H9 (cell line): Measurements from ENCODE around the gene RUVBL1. TPM values are rescaled to one million over a fixed set of nuclear protein-coding genes. Genes with fewer than 3 reads are reported as not detected.

ENCODE experiments used
- DNase-seq: peaks from one replicate; pipeline ENCODE4 v3.0.0-alpha.2; 2017
- H2AFZ ChIP-seq: one replicate; pipeline ENCODE4 v1.6.1; 2013; ENCODE audit warnings: mild to moderate bottlenecking, low read length, control low read depth, moderate library complexity
- H2AK5ac ChIP-seq: 2 replicates; pipeline ENCODE4 v1.6.1; 2013; ENCODE audit warnings: low read length, control low read depth, mixed read lengths; ENCODE audit not compliant: insufficient read length
- H2BK120ac ChIP-seq: one replicate; pipeline ENCODE4 v1.6.1; 2013; ENCODE audit warnings: low read depth, mild to moderate bottlenecking, low read length, control low read depth, inconsistent platforms; ENCODE audit not compliant: poor library complexity, severe bottlenecking
- H2BK12ac ChIP-seq: 2 replicates; pipeline ENCODE4 v1.6.1; 2013; ENCODE audit warnings: low read length, control low read depth, mixed read lengths, low read depth; ENCODE audit not compliant: insufficient read length
- H2BK15ac ChIP-seq: 2 replicates; pipeline ENCODE4 v1.6.1; 2013; ENCODE audit warnings: low read depth, low read length, control low read depth
- H2BK20ac ChIP-seq: one replicate; pipeline ENCODE4 v1.6.1; 2013; ENCODE audit warnings: low read depth, mild to moderate bottlenecking, low read length, control low read depth, inconsistent platforms; ENCODE audit not compliant: poor library complexity, severe bottlenecking
- H2BK5ac ChIP-seq: 2 replicates; pipeline ENCODE4 v1.6.1; 2013; ENCODE audit warnings: low read length, control low read depth, mixed read lengths; ENCODE audit not compliant: insufficient read length
- H3K14ac ChIP-seq: 2 replicates; pipeline ENCODE4 v1.6.1; 2013; ENCODE audit warnings: low read length, control low read depth; ENCODE audit not compliant: insufficient read depth
- H3K18ac ChIP-seq: 2 replicates; pipeline ENCODE4 v1.6.1; 2013; ENCODE audit warnings: low read depth, mild to moderate bottlenecking, mixed read lengths, low read length, control low read depth; ENCODE audit not compliant: insufficient read length
- H3K23ac ChIP-seq: 2 replicates; pipeline ENCODE4 v1.6.1; 2013; ENCODE audit warnings: low read length, control low read depth, mixed read lengths, low read depth; ENCODE audit not compliant: insufficient read length
- H3K23me2 ChIP-seq: 2 replicates; pipeline ENCODE4 v1.6.1; 2013; ENCODE audit warnings: low read depth, mild to moderate bottlenecking, mixed read lengths, low read length, control low read depth; ENCODE audit not compliant: insufficient read length, poor library complexity, severe bottlenecking
- H3K27ac ChIP-seq: 2 replicates; pipeline ENCODE4 v1.5.1; 2013; ENCODE audit warnings: low read length, control low read depth, mixed read lengths, low read depth; ENCODE audit not compliant: insufficient read length
- H3K27me3 ChIP-seq: 2 replicates; pipeline ENCODE4 v1.6.1; 2013; ENCODE audit warnings: low read length, control low read depth, inconsistent platforms; ENCODE audit not compliant: insufficient read depth
- H3K4ac ChIP-seq: 2 replicates; pipeline ENCODE4 v1.6.1; 2013; ENCODE audit warnings: low read depth, mild to moderate bottlenecking, control low read depth, inconsistent platforms, low read length, moderate library complexity
- H3K4me1 ChIP-seq: 2 replicates; pipeline ENCODE4 v1.6.1; 2013; ENCODE audit warnings: low read length, control low read depth, inconsistent platforms; ENCODE audit not compliant: insufficient read depth
- H3K4me2 ChIP-seq: 2 replicates; pipeline ENCODE4 v1.6.1; 2013; ENCODE audit warnings: low read length, control low read depth, mixed read lengths; ENCODE audit not compliant: insufficient read length, insufficient read depth
- H3K56ac ChIP-seq: 2 replicates; pipeline ENCODE4 v1.6.1; 2013; ENCODE audit warnings: low read depth, mild to moderate bottlenecking, mixed read lengths, low read length, control low read depth; ENCODE audit not compliant: insufficient read length
- H3K79me1 ChIP-seq: 2 replicates; pipeline ENCODE4 v1.6.1; 2013; ENCODE audit warnings: low read depth, mild to moderate bottlenecking, moderate library complexity, low read length, control low read depth, inconsistent platforms; ENCODE audit not compliant: insufficient read depth, poor library complexity, severe bottlenecking
- H3K79me2 ChIP-seq: 2 replicates; pipeline ENCODE4 v1.6.1; 2013; ENCODE audit warnings: low read length, control low read depth, inconsistent platforms; ENCODE audit not compliant: insufficient read depth
- H3K9ac ChIP-seq: 2 replicates; pipeline ENCODE4 v1.6.1; 2013; ENCODE audit warnings: low read length, control low read depth, mixed read lengths; ENCODE audit not compliant: insufficient read length; ENCODE audit errors: extremely low read depth
- H3K9me3 ChIP-seq: one replicate; pipeline ENCODE4 v1.6.1; 2013; ENCODE audit warnings: low read depth, low read length, inconsistent platforms; ENCODE audit not compliant: control insufficient read depth
- H3T11ph ChIP-seq: one replicate; pipeline ENCODE4 v1.6.1; 2013; ENCODE audit warnings: mild to moderate bottlenecking, low read length, control low read depth, inconsistent platforms
- H4K20me1 ChIP-seq: one replicate; pipeline ENCODE4 v1.6.1; 2013; ENCODE audit not compliant: control insufficient read depth, insufficient read length, insufficient read depth
- H4K5ac ChIP-seq: 2 replicates; pipeline ENCODE4 v1.6.1; 2013; ENCODE audit warnings: low read depth, mild to moderate bottlenecking, mixed read lengths, low read length, control low read depth; ENCODE audit not compliant: insufficient read length
- H4K8ac ChIP-seq: replicated peaks from 2 replicates; pipeline ENCODE4 v1.6.1; 2013; ENCODE audit warnings: low read length, control low read depth, mixed read lengths, low read depth; ENCODE audit not compliant: insufficient read length
- H4K91ac ChIP-seq: 2 replicates; pipeline ENCODE4 v1.6.1; 2013; ENCODE audit warnings: low read depth, mild to moderate bottlenecking, moderate library complexity, mixed read lengths, low read length, control low read depth; ENCODE audit not compliant: insufficient read length
- H3K27ac Mint-ChIP-seq, 3 experiments: 2 replicates in 2 of 3; 3 replicates in 1 of 3; pipeline ENCODE4 v1.8.0; 2020 to 2021; ENCODE audit warnings: mixed read lengths in 3 of 3, mild to moderate bottlenecking in 1 of 3, moderate library complexity in 1 of 3
- H3K27me3 Mint-ChIP-seq: 2 replicates; pipeline ENCODE4 v1.8.0; 2021; ENCODE audit warnings: low read depth, mild to moderate bottlenecking, moderate library complexity, mixed read lengths
- H3K36me3 Mint-ChIP-seq, 3 experiments: 2 replicates in 2 of 3; 3 replicates in 1 of 3; pipeline ENCODE4 v1.8.0; 2020 to 2021; ENCODE audit warnings: low read depth in 3 of 3, mixed read lengths in 3 of 3; ENCODE audit not compliant: insufficient read depth in 1 of 3
- H3K4me1 Mint-ChIP-seq, 2 experiments: 2 replicates each; pipeline ENCODE4 v1.8.0; 2020; ENCODE audit warnings: mixed read lengths in 2 of 2
- H3K4me3 Mint-ChIP-seq, 2 experiments: 2 replicates in 1 of 2; 3 replicates in 1 of 2; pipeline ENCODE4 v1.8.0; 2020 to 2021; ENCODE audit warnings: mild to moderate bottlenecking in 2 of 2, mixed read lengths in 2 of 2, moderate library complexity in 1 of 2
- H3K9me3 Mint-ChIP-seq, 2 experiments: 2 replicates in 1 of 2; 3 replicates in 1 of 2; pipeline ENCODE4 v1.8.0; 2020; ENCODE audit warnings: mild to moderate bottlenecking in 2 of 2, mixed read lengths in 2 of 2, moderate library complexity in 1 of 2
- CTCF ChIP-seq: fragments of 200-600 bp; sonication (generic); conservative IDR thresholded peaks from 3 replicates; pipeline ENCODE4 v1.8.0; 2021; ENCODE audit warnings: antibody characterized with exemption, mild to moderate bottlenecking
- WGBS: extraction: QIAGEN DNeasy Blood & Tissue Kit; methylation state at CpG from one replicate; pipeline ENCODE4 v1.1.7; 2013; ENCODE audit warnings: missing lambda C conversion rate, low lambda C conversion rate, mixed read lengths; ENCODE audit not compliant: insufficient read length; ENCODE audit errors: extremely low coverage; 5-methylcytosine and 5-hydroxymethylcytosine counted together
- total RNA-seq: library from RNA; stranded (reverse); gene quantifications from 2 replicates; pipeline ENCODE4 v1.2.1, GENCODE V29; 2021

The RUVBL1 gene
- total RNA-seq, 1 experiment from 2014 or later, result 99.6 TPM

- no peak overlapping the region for H3K27ac ChIP-seq
- H4K91ac ChIP-seq, result no peak overlapping the region
- no peak for TF ChIP-seq CTCF
- H3T11ph ChIP-seq, result no peak overlapping the region
- H3K4ac ChIP-seq, result no peak overlapping the region
- no peaks in the 10 kb centered on the region for H3K4me1 ChIP-seq
- Mint-ChIP-seq H3K36me3 (peaks cover 0 to 5% (median 3%) of the 10 kb centered on the region in 3 experiments; a peak in 5 of 7 replicates), H3K27ac (no peak overlapping the region), H3K27me3 (peaks cover 19% of the 10 kb centered on the region), H3K9me3 (peaks cover 12 to 23% of the 10 kb centered on the region in 2 experiments), H3K4me1 (no peaks in the 10 kb centered on the region), H3K4me3 (no peak overlapping the region)
- no peak overlapping the region for H3K9ac ChIP-seq
- no peak overlapping the region for H3K23ac ChIP-seq
- H3K4me2 ChIP-seq, result no peak overlapping the region
- H3K79me1 ChIP-seq, result no peaks in the 10 kb centered on the region
- H4K20me1 ChIP-seq, result no peaks in the 10 kb centered on the region
- no peaks in the 10 kb centered on the region; the same call in 1 of the 2 replicates for H3K27me3 ChIP-seq
- no CpG with 5 or more reads among the region's 7 CpGs for WGBS
- no peak overlapping the region for H2BK12ac ChIP-seq
- H2BK5ac ChIP-seq, result no peak overlapping the region
- no peak overlapping the region for H2AK5ac ChIP-seq
- no peak for DNase-seq
- H3K18ac ChIP-seq, result no peak overlapping the region
- no peak overlapping the region for H3K56ac ChIP-seq
- no peak overlapping the region for H2BK20ac ChIP-seq
- H3K14ac ChIP-seq, result no peak overlapping the region
- H2BK15ac ChIP-seq, result no peak overlapping the region
- H3K9me3 ChIP-seq, result no peaks in the 10 kb centered on the region
- H3K79me2 ChIP-seq, result no peaks in the 10 kb centered on the region
- no peak overlapping the region for H2BK120ac ChIP-seq
- H4K5ac ChIP-seq, result no peak overlapping the region
- H2AFZ ChIP-seq, result no peak overlapping the region
- H4K8ac ChIP-seq, result no peak overlapping the region
- H3K23me2 ChIP-seq, result no peaks in the 10 kb centered on the region
These were observed 8.5 kb upstream of the RUVBL1 start for GRCh38 chr3:128131897-128132646.
